ENCODE results near the gene ARAP3.

DNA sequence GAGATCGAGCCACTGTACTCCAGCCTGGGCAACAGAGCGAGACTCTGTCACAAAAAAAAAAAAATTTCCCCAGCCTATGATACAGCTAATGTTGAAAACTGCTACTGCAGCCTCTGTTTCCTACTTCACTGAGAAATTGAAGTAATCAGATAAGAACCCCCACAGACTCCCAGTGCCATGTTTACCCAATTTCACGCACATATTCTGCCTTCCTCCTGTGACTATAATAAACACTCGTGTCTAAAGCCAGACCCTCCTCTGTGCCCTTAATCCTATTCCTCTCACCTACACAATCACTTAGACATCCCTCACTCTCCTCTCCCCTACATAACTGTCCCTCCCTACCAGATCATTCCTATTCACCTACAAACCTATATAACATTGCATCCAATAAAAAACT lies 6.4 kb downstream of the ARAP3 start:
- no peak for TF ChIP-seq FOS (IDR thresholded peaks at IDR 0.05; ENCODE audit: borderline replicate concordance, insufficient read depth, low read length)
- TF ChIP-seq, protein P1, sequence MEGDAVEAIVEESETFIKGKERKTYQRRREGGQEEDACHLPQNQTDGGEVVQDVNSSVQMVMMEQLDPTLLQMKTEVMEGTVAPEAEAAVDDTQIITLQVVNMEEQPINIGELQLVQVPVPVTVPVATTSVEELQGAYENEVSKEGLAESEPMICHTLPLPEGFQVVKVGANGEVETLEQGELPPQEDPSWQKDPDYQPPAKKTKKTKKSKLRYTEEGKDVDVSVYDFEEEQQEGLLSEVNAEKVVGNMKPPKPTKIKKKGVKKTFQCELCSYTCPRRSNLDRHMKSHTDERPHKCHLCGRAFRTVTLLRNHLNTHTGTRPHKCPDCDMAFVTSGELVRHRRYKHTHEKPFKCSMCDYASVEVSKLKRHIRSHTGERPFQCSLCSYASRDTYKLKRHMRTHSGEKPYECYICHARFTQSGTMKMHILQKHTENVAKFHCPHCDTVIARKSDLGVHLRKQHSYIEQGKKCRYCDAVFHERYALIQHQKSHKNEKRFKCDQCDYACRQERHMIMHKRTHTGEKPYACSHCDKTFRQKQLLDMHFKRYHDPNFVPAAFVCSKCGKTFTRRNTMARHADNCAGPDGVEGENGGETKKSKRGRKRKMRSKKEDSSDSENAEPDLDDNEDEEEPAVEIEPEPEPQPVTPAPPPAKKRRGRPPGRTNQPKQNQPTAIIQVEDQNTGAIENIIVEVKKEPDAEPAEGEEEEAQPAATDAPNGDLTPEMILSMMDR (IDR thresholded peaks at IDR 0.05; ENCODE audit: extremely low read depth in 1 of 2, insufficient read depth in 1 of 2, low read depth in 1 of 2, low read length in 2 of 2) = no peak
- TF ChIP-seq POLR2A (IDR thresholded peaks at IDR 0.05; ENCODE audit: low read depth, low read length) = peak; percentile 10
- no peak for TF ChIP-seq POLR2AphosphoS5 (IDR thresholded peaks at IDR 0.05; ENCODE audit: insufficient read depth, low read depth, low read length)
- TF ChIP-seq EZH2 (IDR thresholded peaks at IDR 0.05; ENCODE audit: borderline replicate concordance, low read depth, low read length, severe bottlenecking) = no peak
- no peak for TF ChIP-seq MYC (IDR thresholded peaks at IDR 0.05; ENCODE audit: low read depth, low read length)
- TF ChIP-seq, protein P2, sequence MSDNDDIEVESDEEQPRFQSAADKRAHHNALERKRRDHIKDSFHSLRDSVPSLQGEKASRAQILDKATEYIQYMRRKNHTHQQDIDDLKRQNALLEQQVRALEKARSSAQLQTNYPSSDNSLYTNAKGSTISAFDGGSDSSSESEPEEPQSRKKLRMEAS (IDR thresholded peaks at IDR 0.05; ENCODE audit: insufficient read depth, insufficient read length) = no peak
- TF ChIP-seq JUN (IDR thresholded peaks at IDR 0.05; ENCODE audit: borderline replicate concordance, insufficient read depth, insufficient read length, low read depth) = no peak
- no peak for TF ChIP-seq GATA2 (IDR thresholded peaks at IDR 0.05; ENCODE audit: insufficient read depth, insufficient read length, low read depth, low read length)

All from endothelial cell of umbilical vein (primary cell).